ENCODE results near the gene CT55.
"Not testable (repeated sequence)": the region's sequence is repeated elsewhere in the genome, so short reads cannot be mapped to it uniquely, and the experiment has no call there.

Gene CT55

DNA sequence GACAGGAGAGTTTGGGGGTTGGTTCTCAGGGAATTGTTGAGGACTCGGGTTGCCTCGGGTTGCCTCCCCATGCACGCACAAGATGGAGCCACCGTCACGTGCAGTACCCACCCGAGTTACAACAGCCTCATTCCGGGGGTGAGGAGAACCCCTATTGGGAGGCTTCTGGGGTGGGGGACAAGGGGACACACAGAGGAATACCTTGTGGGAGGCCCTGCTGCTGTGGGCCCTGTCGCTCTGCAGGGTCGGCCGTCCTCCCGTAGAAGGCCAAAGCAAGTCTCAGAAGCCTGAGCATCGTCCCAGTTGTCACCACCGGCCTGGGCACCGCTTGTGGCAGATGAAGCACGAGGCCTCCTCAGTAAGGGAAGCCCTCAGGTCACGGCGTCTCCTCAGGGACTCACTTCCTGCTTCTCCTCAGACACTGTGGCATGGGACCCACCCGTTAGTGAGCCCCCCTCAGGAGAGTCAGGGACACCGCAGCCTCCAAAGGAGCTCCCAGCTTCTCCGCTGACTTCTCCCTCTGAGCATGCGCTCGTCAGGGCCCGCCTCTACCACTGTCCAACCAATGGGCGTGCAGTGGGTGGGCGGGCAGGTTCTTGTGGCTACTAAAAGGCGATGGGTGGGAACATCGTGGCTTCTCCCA is at the start of gene CT55:
CT55 (minus strand) TSS at position 522 of the 643 bp plus-strand sequence; CDS start at position 295, 227 bp downstream.
- no peak for DNase-seq

- no peak for DNase-seq
Observed at GRCh38 chrX:135213200-135213844, 42.1 kb upstream of the CT55 start.

- DNase-seq, result not testable (repeated sequence)
Observed at GRCh38 chrX:135206427-135206826, 35.2 kb upstream of the CT55 start.

DNA sequence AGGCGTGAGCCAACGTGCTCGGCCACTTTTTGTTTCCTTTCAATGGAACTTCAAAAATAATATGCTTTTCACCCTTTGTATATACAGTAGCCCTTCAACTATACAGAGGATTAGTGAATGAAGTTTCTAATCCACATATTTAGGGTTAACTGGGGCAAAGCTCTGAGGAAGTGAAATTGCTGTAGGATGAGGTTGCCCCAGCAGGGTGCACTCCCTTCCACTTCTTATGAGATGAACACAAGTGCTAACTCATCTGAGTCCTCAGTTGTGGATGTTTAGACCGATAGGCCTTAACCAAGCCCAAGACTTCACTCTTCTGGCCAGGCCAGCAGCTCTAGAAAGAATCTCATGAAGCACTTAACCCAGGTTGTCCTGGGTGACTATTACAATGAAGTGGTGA is 29.1 kb upstream of the CT55 start:
- no peak for DNase-seq

GRCh38 chrX:135194684-135195083 is 23.5 kb upstream of the CT55 start:
- no peak for DNase-seq

DNA sequence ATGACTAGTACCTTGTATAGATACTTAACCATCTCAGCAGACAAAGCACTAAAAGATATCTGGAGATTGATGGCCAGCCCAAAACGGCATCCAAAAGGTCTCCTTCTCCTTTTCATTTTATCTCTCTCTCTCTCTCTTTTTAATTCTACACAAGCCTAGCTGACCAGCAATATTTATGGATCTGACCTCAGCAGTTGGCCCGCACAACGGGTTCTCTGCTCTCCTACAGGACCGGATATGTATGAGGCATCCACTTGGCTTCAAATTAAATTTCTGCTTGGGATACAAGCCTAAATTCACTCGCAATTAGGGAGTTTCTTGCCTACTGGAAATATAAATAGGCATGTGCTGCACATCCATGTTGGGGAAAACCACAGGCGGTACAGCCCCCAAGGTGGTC is 22.5 kb upstream of the CT55 start:
- DNase-seq, result no peak

DNA sequence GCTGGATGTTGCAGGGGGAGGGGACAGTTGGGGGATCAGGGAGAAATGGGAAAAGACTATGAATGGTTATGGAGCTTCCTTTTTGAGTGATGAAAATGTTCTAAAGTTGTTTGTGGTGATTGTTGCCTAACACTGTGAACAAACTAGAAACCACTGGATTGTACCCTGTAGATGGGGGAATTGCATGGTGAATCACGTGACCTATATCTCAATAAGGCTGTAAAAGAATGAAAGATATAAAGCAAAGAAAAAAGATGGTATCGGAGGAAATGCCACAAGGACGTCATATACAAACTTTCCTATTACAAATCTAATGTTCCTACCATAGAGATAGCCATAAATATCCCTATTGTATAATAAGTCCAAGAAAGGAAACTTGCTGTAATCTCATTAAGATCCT is 20.6 kb upstream of the CT55 start:
- no peak for DNase-seq

DNA sequence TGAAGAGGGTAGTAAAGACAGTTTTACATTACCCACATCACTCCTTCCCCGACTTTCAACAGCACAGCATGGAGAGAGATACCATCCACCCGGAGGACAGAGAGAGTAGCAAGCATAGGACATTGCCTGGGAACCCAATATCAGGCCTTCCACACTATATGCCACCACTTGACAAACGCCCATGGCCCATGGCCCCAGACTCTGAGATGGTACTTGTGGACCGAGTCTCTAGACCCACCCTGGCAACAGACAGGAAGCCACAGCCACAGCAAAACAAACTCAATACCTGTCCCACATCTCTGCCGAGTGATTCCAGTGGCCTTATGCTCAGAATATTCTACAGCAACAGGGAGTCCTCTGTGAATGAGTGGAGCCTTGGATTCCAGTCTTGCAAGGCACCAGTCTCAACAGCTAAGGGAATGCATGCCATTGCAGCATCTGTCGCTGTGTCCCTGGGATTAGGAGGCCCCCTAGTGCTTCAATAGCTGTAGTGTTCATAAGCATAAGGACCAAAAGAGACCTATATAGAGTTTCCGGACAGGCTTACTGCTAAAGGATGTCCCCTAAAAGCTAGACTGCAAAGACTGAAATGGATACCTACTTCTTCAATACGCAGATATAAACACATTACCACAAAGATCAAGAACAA is 14.7 kb upstream of the CT55 start:
- peak; percentile 1 to 27 for DNase-seq

DNA sequence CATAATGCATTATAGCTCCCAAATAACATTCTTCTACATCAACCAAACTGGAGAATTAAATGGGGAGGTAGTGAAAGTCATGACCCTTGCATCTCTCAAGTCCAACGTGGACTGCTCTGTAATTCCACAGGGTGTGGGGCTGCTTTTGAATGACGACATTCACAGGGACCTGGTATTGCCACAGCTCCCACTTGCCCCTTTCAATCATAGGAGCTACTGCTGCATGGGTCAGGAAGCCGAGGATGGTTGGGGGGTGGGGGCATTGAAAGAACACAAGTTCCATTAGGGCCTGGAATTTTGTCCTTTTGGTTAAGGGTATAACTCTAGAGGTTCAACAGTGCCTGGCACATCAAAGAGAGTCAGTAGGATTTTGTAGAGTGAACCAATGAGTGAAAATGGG is 7.4 kb upstream of the CT55 start:
- no peak for DNase-seq

GRCh38 chrX:135170468-135170867 is 730 bp downstream of the CT55 start:
- no peak for DNase-seq

- not testable (repeated sequence) for DNase-seq
Observed at GRCh38 chrX:135169534-135169933, 1.7 kb downstream of the CT55 start.

GRCh38 chrX:135168486-135168885 is 2.7 kb downstream of the CT55 start:
- no peak for DNase-seq

DNA sequence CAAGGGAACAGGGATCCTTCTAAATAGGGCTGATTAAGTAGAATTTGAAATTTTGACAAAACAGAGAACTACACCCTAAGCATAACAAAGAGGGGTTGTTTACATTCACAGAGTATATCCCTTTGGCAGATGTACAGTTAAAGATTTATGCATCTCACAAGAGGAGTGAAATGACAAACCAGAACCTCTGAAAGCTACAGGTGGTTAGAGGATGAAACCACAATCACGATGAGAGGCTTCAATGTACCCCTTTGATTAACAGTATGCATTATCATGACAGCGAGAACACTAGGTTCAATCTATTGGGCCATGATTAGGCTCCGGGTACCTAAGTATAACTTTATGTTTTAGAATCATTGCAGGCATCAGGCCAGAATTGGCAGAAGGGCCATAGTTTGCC is 16.5 kb downstream of the CT55 start:
- not testable (repeated sequence) for DNase-seq

DNA sequence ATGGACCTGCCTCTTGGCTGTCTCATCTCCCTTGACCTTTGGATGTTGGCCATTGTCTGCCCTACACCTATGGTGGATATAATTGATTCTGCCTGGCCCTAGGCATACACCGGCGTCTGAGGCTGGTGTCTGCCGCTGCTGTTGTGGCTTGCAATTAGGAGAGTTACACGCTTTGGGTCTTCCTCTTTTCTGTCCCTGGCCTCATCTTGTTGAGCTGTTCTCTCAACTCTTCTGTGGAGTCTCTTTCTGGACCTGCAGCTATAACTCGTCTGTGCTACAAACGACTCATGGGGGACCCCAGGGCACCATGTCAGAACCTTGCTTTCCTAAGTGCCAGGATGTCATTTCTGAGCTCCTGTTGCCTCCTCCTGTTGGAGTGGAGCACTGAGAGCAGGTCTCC is 45.1 kb downstream of the CT55 start:
- DNase-seq, result not testable (repeated sequence)

- DNase-seq, result not testable (repeated sequence)
Observed at GRCh38 chrX:135120056-135120576, 51.1 kb downstream of the CT55 start, which contains the start of gene ETDB. TSS of gene ETDB (minus strand) at chrX:135120526. CDS start at chrX:135119261, 1,265 bp downstream.

DNA sequence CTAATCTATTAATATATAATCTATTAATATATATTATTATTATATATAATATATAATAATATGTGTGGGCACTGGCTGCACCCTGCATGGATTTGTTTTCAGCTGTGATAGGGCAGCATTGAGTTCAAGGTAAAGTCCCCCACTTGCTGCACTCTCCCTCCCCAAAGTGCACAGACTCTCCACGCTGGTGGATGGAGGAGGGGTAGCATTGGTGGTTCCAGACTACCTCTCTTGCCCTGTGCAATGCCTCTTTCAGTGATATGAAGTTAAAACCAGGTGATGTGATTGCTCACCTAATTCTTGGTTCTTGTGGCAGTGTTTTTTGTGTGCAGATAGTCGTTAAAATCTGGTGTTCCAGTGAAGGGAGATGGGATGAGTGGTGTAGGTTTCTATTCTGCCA is 55.1 kb downstream of the CT55 start:
- DNase-seq, result not testable (repeated sequence)

- no peak for DNase-seq
Observed at GRCh38 chrX:135114392-135114791, 56.8 kb downstream of the CT55 start.

- DNase-seq, result no peak
Observed at GRCh38 chrX:135112743-135113142, 58.5 kb downstream of the CT55 start.

DNA sequence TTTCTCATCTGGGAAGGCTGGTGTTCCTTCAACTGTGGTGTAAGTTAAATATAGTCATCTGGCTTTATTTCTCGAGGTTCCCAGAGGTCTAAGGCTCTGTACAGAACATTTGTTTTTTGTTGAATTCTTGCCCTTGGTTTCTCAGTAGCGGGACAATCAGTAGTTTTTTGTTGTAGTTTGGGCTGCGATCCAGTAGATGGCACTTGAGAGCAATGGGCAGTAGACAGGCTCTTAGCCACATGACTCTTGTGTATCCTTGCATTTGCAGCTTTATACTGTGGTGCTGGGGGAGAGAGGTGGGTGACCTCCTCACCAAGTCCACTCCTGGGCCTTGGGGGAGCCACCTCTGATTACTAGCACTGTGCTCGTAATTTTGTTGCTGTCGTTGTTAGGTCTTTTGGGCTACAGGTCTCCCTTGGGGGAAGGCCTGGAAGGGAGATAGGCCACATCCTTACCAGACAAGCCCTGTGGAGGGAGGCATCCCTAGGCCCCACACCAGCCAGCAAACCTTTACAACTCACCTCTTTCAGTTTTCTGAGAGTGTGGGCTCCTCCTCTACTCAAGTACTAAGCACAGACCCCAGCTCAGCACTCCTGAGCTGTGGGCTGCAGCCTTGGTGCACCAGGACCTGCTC is 59.0 kb downstream of the CT55 start:
- DNase-seq, result no peak

DNA sequence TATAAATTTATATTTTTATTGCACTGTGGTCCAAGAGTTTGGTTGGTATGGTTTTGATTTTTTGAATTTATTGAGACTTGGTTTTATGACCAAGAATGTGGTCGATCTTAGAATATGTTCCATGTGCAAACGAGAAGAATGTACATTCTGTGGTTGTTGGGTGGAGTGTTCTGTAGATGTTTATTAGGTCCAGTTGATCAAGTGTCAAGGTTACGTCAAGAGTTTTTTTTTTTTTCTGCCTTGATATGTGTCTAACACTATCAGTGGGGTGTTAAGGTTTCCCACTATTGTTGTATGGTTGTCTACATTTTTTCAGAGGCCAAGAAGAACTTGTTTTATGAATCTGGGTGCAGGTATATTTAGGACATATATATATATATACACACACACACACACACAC is 61.6 kb downstream of the CT55 start:
- no peak for DNase-seq

All from hippocampal formation (tissue), 2 donors.